AG09319 (cell line): ENCODE data around the gene STK32C.
"Not testable (repeated sequence)": the region's sequence is repeated elsewhere in the genome, so short reads cannot be mapped to it uniquely, and the experiment has no call there.

Source experiments
- DNase-seq: peaks from one replicate; pipeline ENCODE4 v3.0.0-alpha.2; 2010; ENCODE audit warnings: low read depth; ENCODE audit errors: extremely low read depth
- CTCF ChIP-seq: IDR thresholded peaks from 2 replicates; pipeline ENCODE4 v1.5.1; 2011; ENCODE audit warnings: low read depth, mild to moderate bottlenecking, inconsistent platforms, low read length, moderate library complexity

The STK32C gene

GRCh38 chr10:132338876-132339275 lies 31.1 kb upstream of the STK32C start:
- TF ChIP-seq CTCF = no peak
- DNase-seq = no peak

- not testable (repeated sequence) for DNase-seq
Observed at GRCh38 chr10:132337854-132338253, 30.1 kb upstream of the STK32C start.

- TF ChIP-seq CTCF = no peak
- DNase-seq = no peak
Observed at GRCh38 chr10:132336919-132337407, 29.2 kb upstream of the STK32C start.

- no peak for DNase-seq
- no peak for TF ChIP-seq CTCF
Observed at GRCh38 chr10:132336064-132336746, 28.5 kb upstream of the STK32C start.

GRCh38 chr10:132335189-132336063 lies 27.7 kb upstream of the STK32C start:
- TF ChIP-seq CTCF = no peak
- DNase-seq = no peak

GRCh38 chr10:132334631-132335188 lies 27.0 kb upstream of the STK32C start:
- DNase-seq = no peak
- no peak for TF ChIP-seq CTCF

GRCh38 chr10:132333386-132333785 lies 25.6 kb upstream of the STK32C start:
- no peak for DNase-seq
- no peak for TF ChIP-seq CTCF
